Brain pericyte (primary cell): ENCODE results near the gene ATP6V0A4.
"Not testable (repeated sequence)": the region's sequence is repeated elsewhere in the genome, so short reads cannot be mapped to it uniquely, and the experiment has no call there.

ENCODE experiments used
- DNase-seq: peaks from one replicate; pipeline ENCODE4 v3.0.0-alpha.2; 2012; ENCODE audit warnings: low read depth, low spot score

The ATP6V0A4 gene

DNA sequence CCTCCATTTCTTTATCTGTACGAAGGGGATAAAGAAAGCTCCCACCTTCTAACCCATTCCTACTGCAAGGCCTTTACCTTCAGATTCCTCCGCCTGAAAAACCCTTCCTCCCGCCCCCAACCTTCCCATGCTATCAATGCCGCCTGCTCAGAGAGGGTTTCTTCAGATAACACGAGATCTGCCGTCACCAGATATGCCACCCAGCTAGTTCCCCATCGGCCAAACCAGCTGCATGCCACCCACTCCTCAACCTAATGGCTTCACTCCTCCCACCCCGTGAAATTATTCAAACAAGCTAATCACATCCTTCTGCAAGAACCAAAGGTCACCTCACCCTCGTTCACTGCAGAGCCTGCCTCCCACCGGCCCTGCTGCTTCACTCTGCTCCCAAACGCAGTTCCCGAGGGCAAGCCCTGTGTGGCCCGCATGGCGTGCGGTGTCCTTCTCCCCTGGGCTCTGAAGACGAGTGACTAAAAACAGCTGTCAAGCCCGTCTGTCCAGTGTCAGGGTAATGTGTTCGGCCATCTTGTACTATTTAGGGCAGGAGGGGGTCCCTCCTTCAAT, 47.0 kb downstream of the ATP6V0A4 start:
- no peak for DNase-seq

DNA sequence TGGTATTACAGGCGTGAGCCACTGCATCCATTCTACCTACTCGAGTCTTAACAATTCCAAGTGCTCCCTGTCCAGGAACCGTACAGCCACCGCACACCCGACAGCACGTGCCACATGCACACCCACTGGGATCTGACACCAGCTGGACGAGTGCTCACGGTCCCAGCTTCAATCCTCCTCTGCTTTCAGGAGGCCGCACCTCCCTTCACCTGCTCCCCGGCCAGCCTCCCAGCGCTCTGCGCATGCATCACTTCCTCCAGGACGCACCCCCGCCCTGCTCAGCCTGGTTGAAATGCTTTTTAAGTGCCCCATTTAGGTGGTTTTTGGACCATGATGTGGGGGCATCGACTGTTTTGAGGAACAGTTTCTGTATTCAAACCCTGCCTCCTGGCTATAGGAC, 47.5 kb downstream of the ATP6V0A4 start:
- DNase-seq, result no peak

DNA sequence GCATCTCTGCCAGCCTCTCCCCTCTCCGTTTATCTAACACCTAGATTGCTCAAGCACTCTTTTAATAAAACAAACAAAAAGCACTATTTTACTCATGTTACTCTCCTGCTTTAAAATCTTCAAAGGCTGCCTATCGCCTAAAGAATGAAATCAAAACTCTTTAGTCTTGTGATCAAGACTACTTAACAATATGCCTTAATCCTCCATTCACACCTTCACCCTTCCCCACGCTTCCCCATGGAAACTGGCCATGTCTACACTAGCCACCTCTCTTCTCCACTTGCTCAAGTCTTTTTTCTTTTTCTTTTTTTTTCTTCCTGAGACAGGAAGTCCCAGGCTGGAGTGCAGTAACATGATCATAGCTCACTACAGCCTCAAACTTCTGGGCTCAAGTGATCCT, 48.0 kb downstream of the ATP6V0A4 start:
- no peak for DNase-seq

DNA sequence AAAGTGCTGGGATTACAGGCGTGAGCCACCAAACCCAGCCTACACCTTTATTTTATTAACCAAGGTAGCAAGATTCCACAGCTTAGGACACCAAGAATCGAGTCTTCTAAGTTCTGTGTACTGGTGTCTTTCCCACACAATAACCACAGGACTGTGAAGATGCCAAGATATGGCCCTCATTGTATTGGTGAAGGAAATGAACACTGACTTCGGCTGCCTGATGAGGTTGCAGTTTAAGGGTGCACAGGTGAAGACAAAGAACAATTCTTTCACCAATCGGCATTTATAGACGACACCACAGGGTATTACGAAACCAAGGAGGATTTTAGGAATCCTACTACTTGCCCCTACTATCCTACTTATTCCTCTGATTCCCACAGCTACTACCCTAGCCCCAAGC, 49.3 kb downstream of the ATP6V0A4 start:
- DNase-seq, result no peak

DNA sequence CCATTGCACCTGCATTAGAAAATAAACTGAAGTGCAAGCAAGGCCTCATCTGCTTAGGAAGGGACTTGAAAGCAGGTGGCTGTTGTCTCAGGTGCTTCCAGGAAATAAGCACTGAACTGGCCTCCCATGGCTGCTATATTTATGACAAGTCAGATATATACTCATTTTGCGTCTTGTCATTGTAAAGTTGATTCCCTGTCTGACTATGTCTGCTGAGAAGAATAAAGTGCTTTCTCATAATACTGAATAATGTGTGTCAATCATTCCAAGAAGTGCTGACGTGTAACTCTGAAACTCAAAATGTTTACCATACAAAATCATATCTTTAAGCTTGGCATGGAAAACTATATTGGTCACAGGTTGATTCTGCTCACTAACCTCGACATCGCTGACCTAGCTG, 51.9 kb downstream of the ATP6V0A4 start:
- DNase-seq, result no peak

DNA sequence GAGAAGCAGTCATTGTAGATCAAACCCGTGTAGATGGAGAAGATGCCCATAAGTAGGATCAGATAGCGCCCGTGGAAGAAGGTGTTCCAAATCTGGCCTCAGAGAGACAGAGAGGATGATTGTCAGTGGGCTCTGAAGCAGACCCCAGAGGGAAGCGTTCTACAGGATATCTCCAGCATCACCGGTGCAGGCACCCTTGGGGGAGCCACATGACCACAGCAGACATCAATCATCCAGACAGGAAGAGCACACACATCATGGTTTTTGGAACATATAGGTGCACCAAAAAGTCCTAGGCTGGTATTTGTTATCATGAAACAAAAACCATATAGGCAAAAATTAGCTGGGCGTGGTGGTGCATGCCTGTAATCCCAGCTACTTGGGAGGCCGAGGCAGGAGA, 52.8 kb downstream of the ATP6V0A4 start:
- DNase-seq, result no peak

DNA sequence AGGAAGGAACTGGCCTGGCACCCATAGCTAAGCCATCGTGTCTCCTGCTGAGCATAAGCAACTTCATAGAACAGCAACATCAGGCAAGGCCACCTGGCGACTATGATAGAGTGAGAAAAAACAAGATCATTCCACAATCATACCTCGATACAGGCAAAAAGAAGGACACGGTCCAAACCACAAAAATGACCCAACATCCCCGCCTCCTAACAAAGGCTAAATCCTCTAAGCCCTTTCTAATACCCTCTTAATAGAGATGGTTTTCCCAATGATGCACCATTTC, 56.6 kb downstream of the ATP6V0A4 start:
- no peak for DNase-seq

DNA sequence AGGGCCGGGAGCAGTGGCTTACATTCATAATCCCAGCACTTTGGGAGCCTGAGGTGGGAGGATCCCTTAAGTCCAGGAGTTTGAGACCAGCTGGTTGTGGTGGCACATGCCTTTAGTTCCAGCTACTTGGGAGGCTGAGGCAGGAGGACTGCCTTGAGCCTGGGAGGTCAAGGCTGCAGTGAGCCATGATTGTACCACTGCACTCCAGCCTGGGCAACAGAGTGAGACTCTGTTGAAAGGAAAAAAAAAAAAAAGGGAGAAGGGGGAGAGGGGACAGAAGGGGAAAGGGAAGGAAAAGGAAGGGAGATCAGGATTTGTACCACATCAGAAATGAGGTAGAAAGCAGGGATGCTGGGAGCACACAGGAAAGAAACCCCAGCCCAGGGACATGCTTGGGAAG, 58.1 kb downstream of the ATP6V0A4 start:
- no peak for DNase-seq

DNA sequence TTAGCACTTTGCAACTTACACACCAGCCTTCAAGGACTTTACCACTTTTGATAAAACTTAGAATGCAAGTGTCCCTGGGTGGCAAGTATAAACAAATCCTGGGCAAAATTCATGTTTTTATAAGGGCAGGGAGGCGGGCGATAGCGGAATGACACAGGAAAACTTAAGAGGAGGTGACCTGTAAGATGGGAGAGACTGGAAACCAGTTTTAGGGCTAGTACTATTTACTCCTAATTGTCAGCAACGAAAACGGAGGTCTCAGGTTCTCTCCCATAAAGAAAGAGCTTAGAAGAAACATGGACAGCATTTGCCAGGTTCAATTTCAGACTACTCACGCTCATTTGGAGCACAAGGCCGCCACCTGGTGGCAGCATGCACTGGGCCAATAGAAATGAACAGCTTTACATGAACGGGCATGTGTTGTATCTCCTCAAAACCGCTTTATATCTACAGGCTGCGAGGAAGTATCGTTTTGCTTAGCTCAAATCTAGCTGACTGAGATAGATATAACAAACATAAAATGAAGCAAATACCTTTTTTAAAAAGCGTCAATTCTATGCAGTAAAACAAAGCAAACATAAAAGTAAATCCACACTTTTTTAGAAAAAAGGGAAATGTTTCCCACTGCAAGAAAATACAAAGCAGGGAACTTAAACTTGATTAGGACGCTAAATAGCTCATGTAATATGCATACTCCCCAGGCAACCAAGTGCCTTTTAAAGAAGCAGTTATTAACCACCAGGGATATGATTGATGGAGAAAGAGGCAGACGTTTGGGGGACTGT, 59.3 kb downstream of the ATP6V0A4 start:
- peak; percentile 77 for DNase-seq

DNA sequence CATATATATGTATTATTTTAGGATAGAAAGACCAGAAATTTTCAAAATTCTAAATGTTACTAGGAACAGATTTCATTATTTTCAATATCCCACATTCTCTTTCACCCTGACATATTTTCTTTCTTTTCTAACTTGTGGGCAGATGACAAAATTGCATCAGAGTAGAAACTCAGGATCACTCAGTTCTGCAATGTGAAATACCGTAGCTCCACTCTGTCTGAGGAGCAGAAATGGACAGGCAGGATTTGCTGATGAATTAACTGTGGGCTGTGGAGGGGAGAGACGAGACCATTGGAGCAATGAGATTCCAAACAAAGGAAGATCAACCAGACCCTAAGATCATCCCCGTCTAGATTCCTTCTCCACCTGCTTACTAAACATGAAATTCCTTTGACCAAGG, 59.9 kb downstream of the ATP6V0A4 start:
- DNase-seq, result no peak

DNA sequence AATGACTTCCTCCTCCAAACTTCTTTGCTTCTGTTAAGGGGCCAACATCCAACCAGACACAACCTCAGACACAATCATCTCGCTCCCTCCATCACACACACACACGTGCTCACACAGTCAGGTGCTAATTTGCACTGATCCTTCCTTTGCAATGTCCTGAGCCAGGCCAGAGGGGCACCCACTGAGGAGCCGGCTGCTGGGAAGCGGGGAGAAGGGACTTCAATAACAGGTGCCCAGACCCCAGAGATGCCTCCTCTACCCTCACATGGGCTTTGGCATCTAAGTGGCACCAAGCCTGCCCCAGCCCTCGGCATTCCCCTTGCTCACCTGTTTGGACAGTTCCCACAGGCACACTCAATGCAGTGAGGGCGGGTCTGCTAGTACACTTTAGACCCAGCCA, 62.6 kb downstream of the ATP6V0A4 start:
- no peak for DNase-seq

DNA sequence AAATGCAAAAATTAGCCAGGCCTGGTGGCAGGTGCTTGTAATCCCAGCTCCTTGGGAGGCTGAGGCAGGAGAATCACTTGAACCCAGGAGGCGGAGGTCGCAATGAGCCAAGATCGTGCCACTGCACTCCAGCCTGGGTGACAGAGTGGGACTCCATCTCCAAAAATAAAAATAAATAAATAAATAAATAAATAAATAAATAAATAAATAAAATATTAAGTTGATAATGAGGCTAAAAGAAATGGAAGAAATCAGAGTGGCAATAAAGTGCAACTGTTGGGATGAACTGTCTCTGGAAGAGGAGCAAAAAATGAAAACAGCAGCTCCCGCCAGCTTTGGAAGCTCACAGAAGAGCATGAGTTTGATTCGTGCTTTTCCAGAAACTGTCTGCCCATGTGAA, 66.3 kb downstream of the ATP6V0A4 start:
- DNase-seq, result not testable (repeated sequence)

DNA sequence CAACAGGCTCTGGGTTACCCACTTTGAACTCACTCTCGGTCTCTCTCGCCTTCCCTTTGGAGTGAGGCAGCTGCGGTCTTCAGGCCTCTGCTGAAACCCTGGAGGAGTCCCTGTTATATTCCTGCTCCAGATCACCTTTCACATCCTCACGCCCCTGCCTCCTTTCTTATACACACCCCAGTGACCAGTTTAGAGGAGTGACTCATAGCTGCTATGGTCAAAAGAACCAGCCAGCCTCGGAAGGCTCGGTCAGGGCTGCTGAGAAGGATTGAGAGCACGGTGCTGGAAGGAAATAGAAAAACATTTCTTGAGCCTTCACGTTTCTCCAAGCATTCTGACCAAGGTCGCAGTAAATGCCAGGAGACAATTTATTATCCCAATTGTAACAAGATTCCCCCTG, 68.6 kb downstream of the ATP6V0A4 start:
- DNase-seq, result no peak

DNA sequence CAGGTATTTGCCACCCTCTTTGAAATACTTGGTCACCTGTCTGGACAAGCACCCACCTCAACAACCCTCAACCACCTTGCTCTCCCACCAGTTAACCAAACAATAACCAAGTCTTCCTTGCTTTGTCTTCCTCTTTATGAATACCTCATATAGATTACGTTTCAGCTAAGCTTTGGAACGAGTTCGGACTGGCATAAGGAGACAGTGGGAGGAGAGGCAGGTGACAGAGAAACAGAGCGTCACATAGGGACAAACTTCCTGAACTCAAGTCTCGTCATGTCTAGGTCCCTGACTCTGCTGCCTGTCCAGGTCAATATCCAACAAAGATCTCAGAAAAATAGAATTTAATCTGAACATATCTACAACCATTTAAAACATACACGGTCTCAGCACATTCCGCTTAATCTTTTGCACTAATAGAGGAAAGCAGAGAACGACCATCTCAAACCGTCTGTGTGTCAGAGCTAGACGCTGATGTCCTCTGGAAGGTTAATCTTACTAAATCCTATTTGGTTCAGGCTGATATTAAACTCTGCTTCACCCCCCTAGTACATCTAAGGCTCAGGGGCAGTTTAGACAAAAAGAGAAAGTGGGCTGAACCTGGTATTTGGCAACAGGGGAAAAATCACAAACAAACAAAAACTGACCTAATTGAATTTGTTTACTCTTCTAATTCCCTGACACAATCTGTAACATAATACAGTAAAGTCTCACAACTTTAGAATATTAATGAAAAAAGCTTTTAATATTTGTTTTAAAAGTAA, 70.5 kb downstream of the ATP6V0A4 start:
- DNase-seq, result no peak

DNA sequence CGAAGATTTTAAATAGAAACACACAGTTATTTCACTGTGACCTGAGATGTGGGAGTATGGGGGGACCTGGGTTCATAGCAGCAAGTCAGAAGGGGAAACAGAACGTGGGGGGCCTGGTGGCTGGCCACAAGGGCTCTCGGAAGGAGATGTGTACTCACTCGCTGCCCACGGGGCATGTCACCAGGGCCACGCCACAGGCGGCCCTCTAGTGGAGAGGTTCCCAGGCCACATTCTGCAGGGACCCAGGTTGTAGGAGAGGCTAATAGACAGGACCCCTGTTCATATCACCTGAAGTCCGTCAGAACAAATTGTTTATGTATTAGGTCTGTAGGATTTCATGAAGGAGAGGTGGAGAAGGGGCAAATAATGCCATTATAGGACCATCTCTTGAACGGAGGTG, 71.7 kb downstream of the ATP6V0A4 start:
- no peak for DNase-seq

DNA sequence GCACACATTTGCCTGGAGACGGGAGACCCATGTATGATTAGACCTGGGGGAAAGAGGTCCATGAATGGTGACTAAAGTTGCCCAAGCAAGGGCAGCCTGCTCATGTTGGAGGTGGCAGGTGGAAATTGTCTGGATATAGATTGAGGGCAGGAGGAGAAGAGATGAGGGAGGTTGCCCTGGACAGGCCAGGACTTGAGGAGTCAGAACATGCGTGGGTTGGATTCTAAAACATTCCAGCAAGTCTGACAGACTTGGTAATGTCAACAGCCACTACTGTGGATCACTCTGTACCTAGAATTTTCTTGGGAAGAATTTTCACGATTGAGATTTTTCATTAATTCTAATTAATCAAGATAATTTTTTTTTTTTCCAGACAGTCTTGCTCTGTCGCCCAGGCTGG, 77.7 kb downstream of the ATP6V0A4 start:
- DNase-seq, result no peak

DNA sequence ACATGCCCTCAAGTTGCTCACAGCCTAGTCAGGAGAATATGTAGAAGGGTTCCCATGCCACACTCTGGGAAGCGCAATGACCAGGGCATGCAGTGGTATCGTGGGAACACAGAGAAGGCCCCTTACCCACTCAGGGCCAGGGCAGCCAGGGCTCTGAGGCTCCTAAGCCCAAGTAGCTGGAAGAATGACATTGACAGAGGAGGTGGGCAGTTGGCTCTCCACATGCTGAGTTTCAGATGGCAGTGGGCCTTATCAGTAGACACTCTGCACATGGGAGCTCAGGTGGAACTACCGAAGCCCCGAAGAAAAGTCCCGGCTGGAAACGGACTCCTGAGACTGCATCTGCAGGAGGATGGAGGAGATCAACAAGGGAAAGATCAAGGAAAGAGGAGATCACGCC, 81.1 kb downstream of the ATP6V0A4 start:
- DNase-seq, result no peak

DNA sequence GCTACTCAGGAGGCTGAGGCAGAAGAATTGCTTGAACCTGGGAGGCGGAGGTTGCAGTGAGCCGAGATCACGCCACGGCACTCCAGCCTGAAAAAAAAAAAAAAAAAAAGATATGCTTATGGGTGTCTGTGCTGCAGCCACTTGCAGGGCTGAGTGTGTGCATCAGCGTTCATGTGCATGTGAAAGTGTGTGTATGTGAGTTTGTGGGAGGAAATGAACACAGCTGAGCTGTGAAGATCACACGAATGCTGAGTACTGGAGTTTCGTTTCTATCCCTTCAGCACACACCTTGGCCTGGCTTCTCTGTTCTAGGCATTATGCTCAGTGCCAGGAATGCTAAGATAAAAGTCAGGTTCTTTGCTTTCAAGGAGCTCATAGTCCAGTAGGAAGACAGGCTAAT, 84.8 kb downstream of the ATP6V0A4 start:
- no peak for DNase-seq

DNA sequence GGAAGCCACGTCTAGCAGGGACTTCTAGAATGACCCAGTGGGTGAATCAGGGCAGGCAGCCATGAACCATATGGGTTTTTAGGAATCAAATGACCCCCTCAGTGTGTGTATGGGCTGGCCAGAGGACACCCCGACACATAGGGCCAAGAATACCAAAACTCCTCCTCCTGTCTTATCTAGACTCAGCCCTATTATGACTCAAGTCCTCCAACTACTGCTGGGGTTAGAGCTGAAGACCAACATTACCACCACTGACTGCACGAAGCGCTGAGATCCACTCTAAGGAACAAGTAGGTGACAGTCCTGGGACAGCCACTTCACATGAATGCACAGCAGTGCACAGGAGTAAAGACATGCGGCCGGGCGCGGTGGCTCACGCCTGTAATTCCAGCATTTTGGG, 85.3 kb downstream of the ATP6V0A4 start:
- DNase-seq, result no peak

DNA sequence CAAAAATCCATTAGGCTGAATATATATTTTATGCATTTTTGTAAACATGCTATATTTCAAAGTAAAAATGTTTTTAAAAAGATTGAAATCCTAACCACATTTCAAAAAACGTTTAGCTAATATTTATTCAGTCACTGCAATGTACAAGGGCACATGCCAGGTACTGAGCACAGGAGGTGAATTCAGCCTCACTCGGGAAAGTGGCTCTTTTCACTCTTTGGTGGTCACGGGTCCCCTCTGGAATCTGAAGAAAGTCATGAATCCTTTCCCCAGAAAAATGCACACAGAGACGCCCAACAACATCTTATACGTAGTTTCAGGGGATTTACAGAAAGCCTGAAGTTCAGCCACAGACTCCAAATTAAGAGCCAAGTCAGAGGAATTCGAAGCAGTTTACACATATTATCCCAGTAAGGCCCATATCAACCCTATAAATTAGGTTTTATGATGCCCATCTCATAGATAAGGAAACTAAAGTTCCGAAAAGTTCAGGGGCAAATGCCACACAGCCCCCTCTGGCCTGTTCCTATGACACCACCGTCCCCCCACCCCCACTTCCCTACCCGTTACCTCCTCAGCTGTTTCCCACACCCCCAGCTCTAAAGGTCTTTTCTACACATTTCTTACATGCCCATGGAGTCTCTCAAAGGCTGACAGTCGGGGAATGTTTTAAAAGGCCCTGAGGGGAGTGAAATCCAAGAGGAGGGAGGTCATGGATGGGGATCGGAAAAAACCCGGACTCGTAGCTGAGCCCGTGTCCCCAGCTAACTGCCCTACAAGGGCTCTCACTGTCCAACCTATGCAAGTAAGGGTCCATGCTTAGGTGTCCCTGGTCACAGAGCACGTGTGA, 87.2 kb downstream of the ATP6V0A4 start:
- no peak for DNase-seq

DNA sequence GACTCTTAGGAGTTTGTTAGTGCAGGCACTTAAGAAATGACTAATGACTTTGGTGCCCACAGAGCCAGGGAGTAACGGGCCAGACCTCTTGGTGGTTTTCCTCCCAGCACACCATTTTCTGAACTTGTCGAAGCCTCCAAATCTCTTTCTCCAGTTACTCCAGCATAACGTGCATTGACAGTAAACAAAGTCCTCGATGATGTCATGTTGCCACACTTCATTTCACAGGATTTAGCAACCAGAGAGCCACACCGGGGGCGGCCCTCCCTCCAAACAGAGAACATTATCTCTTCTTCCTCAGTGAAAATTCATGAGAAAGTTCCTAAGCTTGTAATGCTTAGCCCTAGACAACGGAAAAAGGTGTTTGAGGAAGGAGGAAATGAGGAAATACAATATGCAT, 92.8 kb downstream of the ATP6V0A4 start:
- DNase-seq, result no peak

DNA sequence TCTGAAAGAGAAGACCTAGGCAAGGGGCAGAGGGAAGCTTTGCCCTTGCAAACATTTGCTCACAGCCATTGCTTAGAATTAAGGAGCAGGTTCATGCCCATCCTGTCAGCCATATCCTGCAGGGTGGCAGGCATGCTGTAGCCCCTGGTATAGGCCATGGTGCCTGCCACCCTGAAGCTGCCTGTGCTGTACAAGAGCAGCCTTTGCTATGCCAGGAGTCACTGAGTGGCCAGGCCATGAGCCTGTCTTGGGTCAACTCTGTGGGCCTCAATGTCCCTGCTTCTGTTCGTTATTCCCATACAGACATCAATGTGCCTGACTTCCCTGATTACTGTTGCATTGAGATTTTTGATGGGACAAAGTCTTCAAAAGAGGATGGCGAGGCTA, 96.5 kb downstream of the ATP6V0A4 start:
- DNase-seq, result no peak
